Activated T-helper 1 cell treated with anti-CD3 and anti-CD28 coated beads, Interleukin-2, amount 50 U/mL, for 16 hours (primary cell): ENCODE data around the gene ABCA9.
"Not testable (repeated sequence)": the region's sequence is repeated elsewhere in the genome, so short reads cannot be mapped to it uniquely, and the experiment has no call there.

Source experiments
- DNase-seq, 2 donors: peaks; one replicate each; pipeline ENCODE4 v3.0.0-alpha.2; 2020; ENCODE audit warnings: low read depth in 1 of 2, low spot score in 1 of 2

Gene ABCA9

GRCh38 chr17:68954146-68954896 is 106.4 kb downstream of the ABCA9 start:
- DNase-seq: no peak

GRCh38 chr17:68953340-68953997 is 107.3 kb downstream of the ABCA9 start:
- DNase-seq: no peak

- no peak for DNase-seq
These were observed 110.0 kb downstream of the ABCA9 start for GRCh38 chr17:68950725-68951124.

- not testable (repeated sequence) for DNase-seq
These were observed 112.9 kb downstream of the ABCA9 start for GRCh38 chr17:68947868-68948267.

GRCh38 chr17:68944435-68945035 is 116.2 kb downstream of the ABCA9 start:
- DNase-seq: no peak

- DNase-seq: not testable (repeated sequence)
These were observed 116.9 kb downstream of the ABCA9 start for GRCh38 chr17:68943812-68944182.

GRCh38 chr17:68943123-68943811 is 117.5 kb downstream of the ABCA9 start:
- DNase-seq: no peak

DNA sequence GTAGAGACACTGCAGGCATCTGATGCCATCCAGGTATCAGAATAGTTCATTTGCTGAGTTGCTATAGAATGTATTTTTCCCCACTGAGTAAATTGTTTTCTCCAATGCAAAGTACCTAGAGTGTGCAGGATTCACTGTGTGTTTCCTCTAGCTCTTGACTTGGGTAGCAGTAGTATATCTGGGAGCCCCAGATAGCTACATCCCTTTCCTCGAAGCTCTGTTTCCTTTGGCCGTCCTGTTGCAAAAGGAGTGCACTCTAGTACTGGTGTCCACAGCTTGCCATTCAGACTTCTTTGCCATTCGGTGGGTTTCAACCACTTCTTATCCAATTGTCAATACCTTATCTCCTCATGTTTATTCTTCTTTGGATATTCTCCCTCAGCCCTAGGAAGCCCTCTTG is 118.3 kb downstream of the ABCA9 start:
- DNase-seq: no peak

- DNase-seq: no peak
These were observed 119.0 kb downstream of the ABCA9 start for GRCh38 chr17:68941761-68942160.

GRCh38 chr17:68939195-68939594 is 121.5 kb downstream of the ABCA9 start:
- no peak for DNase-seq

- DNase-seq: no peak
These were observed 122.7 kb downstream of the ABCA9 start for GRCh38 chr17:68937890-68938514.

GRCh38 chr17:68927516-68927915 is 133.2 kb downstream of the ABCA9 start:
- DNase-seq: no peak

DNA sequence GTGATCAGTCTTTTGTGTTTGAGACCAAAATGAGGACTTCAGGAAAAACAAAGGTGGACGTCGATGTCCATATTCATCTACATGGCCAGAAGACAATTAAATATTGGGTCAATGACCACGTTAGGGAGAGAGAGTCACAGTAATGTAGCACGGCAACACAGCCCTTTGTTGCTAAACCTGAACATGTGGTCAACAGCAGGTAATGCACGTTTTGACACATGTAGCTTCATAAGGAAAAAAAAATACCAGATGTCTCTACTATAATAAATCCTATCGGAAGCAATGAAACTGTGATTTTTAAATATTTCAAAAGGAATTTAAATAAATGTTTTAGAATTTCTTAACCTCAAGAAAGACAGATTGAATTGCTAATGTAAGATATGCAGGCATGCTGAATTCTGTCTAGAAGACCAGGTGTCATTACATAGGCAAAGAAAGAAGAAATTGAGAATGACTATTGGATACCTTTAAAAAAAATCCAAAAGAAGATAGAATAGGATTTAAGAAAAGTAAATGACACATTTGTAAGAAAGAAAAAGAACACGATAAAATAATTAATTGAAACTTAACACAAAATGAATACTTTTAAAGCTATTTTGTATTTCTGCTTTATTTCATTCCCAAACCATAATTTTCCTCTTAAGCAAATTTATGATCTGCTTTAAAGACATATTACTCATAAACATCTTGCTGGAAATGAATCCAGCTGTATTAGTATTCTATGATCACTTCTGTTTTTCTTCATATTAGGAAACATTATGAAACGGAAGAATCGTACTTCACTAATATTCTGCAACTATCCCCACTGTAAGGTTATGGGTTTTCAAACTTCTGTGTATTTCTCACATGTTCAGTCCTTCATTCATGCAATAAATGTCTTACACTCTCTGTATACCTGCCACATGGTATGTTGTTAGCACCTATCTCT is 135.7 kb downstream of the ABCA9 start:
- no peak for DNase-seq
